ENCODE measurements around the gene CCDC51. TPM values are rescaled to one million over a fixed set of nuclear protein-coding genes. Genes with fewer than 3 reads are reported as not detected.
"Not testable (repeated sequence)": the region's sequence is repeated elsewhere in the genome, so short reads cannot be mapped to it uniquely, and the experiment has no call there.

Gene CCDC51, protein sequence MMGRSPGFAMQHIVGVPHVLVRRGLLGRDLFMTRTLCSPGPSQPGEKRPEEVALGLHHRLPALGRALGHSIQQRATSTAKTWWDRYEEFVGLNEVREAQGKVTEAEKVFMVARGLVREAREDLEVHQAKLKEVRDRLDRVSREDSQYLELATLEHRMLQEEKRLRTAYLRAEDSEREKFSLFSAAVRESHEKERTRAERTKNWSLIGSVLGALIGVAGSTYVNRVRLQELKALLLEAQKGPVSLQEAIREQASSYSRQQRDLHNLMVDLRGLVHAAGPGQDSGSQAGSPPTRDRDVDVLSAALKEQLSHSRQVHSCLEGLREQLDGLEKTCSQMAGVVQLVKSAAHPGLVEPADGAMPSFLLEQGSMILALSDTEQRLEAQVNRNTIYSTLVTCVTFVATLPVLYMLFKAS
- total RNA-seq = 10 to 100 TPM; 11.5 to 12.2 TPM

DNA sequence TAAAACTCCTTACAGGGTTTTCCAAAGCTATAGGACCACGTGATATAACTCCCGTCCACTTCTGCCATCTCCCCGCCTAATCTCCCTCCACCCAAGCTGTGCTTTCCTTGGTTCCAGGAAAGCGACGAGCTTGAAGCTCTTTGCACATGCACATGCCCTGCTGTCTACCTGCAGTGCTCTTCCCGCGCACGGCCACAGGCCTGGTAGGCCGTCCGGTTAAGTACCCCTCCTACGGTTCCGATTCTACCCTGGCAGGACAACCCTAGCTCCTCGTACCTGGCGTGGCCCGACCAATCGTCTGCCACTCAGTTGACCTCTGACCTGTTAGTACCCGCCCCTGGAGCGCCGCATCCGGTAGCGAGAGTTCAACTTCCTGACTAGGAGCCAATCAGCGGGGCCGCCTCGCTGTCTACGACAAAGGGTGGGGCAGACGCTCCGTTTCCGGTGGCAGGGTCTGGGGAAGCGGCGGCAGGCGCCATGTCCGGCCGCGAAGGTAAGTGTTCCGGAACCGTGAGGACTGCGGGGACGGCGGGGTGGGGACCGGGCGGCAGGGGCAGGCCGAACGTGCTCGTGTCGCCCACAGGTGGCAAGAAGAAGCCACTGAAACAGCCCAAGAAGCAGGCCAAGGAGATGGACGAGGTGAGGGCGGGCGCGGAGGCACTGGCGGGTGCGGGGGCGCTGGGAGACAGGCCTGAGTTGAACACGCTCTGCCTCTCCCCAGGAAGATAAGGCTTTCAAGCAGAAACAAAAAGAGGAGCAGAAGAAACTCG, at the start of gene CCDC51, which contains the start of gene TMA7:
Gene CCDC51, minus strand, starts transcription at position 300 of the 770 bp plus-strand sequence. CDS start 4,991 bp downstream, outside the sequence.
Gene TMA7, plus strand, starts transcription at position 438 of the 770 bp plus-strand sequence. Its CDS starts 40 bp downstream, at position 478.
- POLR2A ChIA-PET = interaction anchor here (0.5 to 3.4 kb wide), 26 partner anchors 10 to 358 kb away, joined by 3 to 36 read pairs (median 6); partner anchors contain the start of genes NME6, PFKFB4, PLXNB1 and SHISA5

DNA sequence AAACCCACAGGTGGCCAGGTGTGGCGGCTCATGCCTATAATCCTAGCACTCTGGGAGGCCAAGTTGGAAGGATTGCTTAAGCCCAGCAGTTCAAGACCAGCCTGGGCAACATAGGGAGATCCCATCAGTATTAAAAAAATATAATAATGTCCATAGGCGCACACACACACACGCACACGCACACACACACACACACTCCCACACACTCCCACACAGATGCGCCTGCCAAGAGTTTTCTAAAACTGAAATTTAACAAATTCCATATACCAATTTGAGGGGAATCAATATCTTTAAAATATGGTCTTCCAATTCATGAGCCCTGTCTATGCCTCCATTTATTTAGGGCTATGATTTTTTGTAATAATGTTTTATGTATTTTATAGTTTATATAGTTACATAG, 47.0 kb upstream of the CCDC51 start:
- no peaks in the 10 kb centered on the region for H3K27me3 Mint-ChIP-seq
- H3K4me1 Mint-ChIP-seq = no peaks in the 10 kb centered on the region
- no peak overlapping the region for H3K4me3 Mint-ChIP-seq
- peaks cover 6% of the 10 kb centered on the region for H3K36me3 Mint-ChIP-seq
- POLR2A ChIA-PET = no interaction called here
- DNase-seq = no peak
- H3K9me3 Mint-ChIP-seq = no peaks in the 10 kb centered on the region
- no peak overlapping the region for H3K27ac Mint-ChIP-seq
- ATAC-seq (ENCODE audit: low read depth) = no peak

More for the DNA sequence above, at the start of gene CCDC51, which contains the start of gene TMA7:
- peaks cover 10% of the 10 kb centered on the region for H3K36me3 Mint-ChIP-seq
- peak within 1 kb of the TSS; percentile 97 for H3K27ac Mint-ChIP-seq
- H3K4me3 Mint-ChIP-seq = peak within 1 kb of the TSS; percentile 99
- DNase-seq (peak; percentile 95), ATAC-seq (ENCODE audit: low read depth) (peak; percentile 92)
- no peaks in the 10 kb centered on the region for H3K27me3 Mint-ChIP-seq
- H3K4me1 Mint-ChIP-seq = peaks cover 33% of the 10 kb centered on the region
- H3K9me3 Mint-ChIP-seq = no peaks in the 10 kb centered on the region

GRCh38 chr3:48482822-48483221, 42.9 kb upstream of the CCDC51 start:
- not testable (repeated sequence) for H3K9me3 Mint-ChIP-seq; H3K27ac Mint-ChIP-seq; ATAC-seq (ENCODE audit: low read depth); H3K27me3 Mint-ChIP-seq; DNase-seq; H3K4me3 Mint-ChIP-seq
- POLR2A ChIA-PET = interaction anchor here (1.1 kb wide), 1 partner anchor 10 kb away, joined by 3 read pairs; no protein-coding TSS in a partner anchor
- Mint-ChIP-seq H3K36me3 (peaks cover 11% of the 10 kb centered on the region), H3K4me1 (peaks cover 17% of the 10 kb centered on the region)

GRCh38 chr3:48480891-48481290, 41.0 kb upstream of the CCDC51 start:
- H3K27ac Mint-ChIP-seq; H3K9me3 Mint-ChIP-seq; POLR2A ChIA-PET; DNase-seq; H3K4me3 Mint-ChIP-seq; H3K27me3 Mint-ChIP-seq; ATAC-seq (ENCODE audit: low read depth): not testable (repeated sequence)
- Mint-ChIP-seq H3K4me1 (peaks cover 23% of the 10 kb centered on the region), H3K36me3 (peaks cover 20% of the 10 kb centered on the region)

- H3K27ac Mint-ChIP-seq = peak overlapping the region; percentile 98
- ATAC-seq (ENCODE audit: low read depth) (peak; percentile 91), DNase-seq (peak; percentile 75)
- H3K36me3 Mint-ChIP-seq = peaks cover 25% of the 10 kb centered on the region
- no peaks in the 10 kb centered on the region for H3K27me3 Mint-ChIP-seq
- POLR2A ChIA-PET = interaction anchor here (0.6 to 3.1 kb wide), 7 partner anchors 9 to 33 kb away, joined by 3 to 16 read pairs (median 10); partner anchors contain the start of genes ATRIP and SHISA5
- H3K4me1 Mint-ChIP-seq = peaks cover 26% of the 10 kb centered on the region
- peak overlapping the region; percentile 85 for H3K4me3 Mint-ChIP-seq
- H3K9me3 Mint-ChIP-seq = no peaks in the 10 kb centered on the region
Observed at GRCh38 chr3:48478626-48479555, 39.0 kb upstream of the CCDC51 start.

- DNase-seq = no peak
- H3K36me3 Mint-ChIP-seq = peaks cover 25% of the 10 kb centered on the region
- no peaks in the 10 kb centered on the region for H3K9me3 Mint-ChIP-seq
- POLR2A ChIA-PET = interaction anchor here (2.1 to 3.1 kb wide), 2 partner anchors 12 to 26 kb away, joined by 11 to 16 read pairs; partner anchors contain the start of gene SHISA5
- H3K27me3 Mint-ChIP-seq = no peaks in the 10 kb centered on the region
- ATAC-seq (ENCODE audit: low read depth) = no peak
- peak overlapping the region; percentile 98 for H3K27ac Mint-ChIP-seq
- H3K4me1 Mint-ChIP-seq = peaks cover 33% of the 10 kb centered on the region
- peak overlapping the region; percentile 85 for H3K4me3 Mint-ChIP-seq
Observed at GRCh38 chr3:48477959-48478520, 38.1 kb upstream of the CCDC51 start.

- POLR2A ChIA-PET = interaction anchor here (0.5 to 3.1 kb wide), 4 partner anchors 10 to 963 kb away, joined by 3 to 16 read pairs (median 4); partner anchors contain the start of gene SHISA5
- ATAC-seq (ENCODE audit: low read depth) (no peak), DNase-seq (peak; percentile 29)
- no peaks in the 10 kb centered on the region for H3K9me3 Mint-ChIP-seq
- H3K4me1 Mint-ChIP-seq = peaks cover 37% of the 10 kb centered on the region
- no peaks in the 10 kb centered on the region for H3K27me3 Mint-ChIP-seq
- H3K27ac Mint-ChIP-seq = peak overlapping the region; percentile 54
- no peak overlapping the region for H3K4me3 Mint-ChIP-seq
- H3K36me3 Mint-ChIP-seq = peaks cover 25% of the 10 kb centered on the region
Observed at GRCh38 chr3:48476426-48477053, 36.6 kb upstream of the CCDC51 start.

DNA sequence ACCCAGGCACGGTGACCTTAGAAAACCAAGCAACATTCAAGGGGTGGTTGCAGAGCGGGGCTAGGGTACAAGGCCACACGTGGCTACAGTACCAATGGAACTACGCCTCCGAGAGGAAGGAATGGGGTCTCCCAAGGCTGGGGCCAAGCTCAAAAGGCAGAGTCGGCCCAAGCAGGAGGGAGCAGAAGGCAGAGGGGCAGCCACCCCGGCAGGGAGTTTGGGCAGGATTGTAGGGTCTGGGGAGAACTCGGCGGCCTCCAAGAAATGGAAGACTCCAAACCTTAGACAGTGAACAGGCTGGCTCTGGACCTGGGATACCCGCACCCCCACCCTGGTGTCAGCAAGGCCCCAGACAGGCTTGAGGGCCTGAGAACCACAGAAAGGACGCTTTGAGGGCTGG, 35.3 kb upstream of the CCDC51 start:
- Mint-ChIP-seq H3K4me3 (no peak overlapping the region), H3K36me3 (peaks cover 24% of the 10 kb centered on the region), H3K27me3 (no peaks in the 10 kb centered on the region), H3K9me3 (no peaks in the 10 kb centered on the region), H3K27ac (peak overlapping the region; percentile 77), H3K4me1 (peaks cover 41% of the 10 kb centered on the region)
- ATAC-seq (ENCODE audit: low read depth) = no peak
- POLR2A ChIA-PET = interaction anchor here (0.7 to 6.5 kb wide), 2 partner anchors 28 to 29 kb away, joined by 3 to 57 read pairs; partner anchors contain the start of gene ATRIP
- peak; percentile 23 for DNase-seq

DNA sequence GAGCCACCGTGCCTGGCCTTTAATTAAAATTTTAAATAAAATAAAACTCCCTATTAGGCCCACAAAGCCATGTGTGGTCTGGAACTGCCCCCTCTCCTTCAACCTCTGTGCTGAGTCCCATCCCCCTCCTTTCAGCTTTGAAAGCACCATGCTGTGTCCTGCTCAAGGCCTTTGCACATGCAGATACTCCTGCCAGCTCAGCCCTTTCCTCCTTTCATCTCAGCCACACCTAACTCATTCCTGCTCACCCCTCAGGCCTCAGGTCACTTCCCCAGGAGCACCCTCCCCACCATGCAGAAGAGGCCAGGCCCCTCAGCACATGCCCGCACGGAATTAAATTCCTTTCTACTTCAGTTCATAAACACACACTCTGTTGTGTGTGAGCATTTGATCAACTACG, 34.7 kb upstream of the CCDC51 start:
- H3K4me3 Mint-ChIP-seq = peak overlapping the region; percentile 17
- POLR2A ChIA-PET = interaction anchor here (0.7 to 6.5 kb wide), 4 partner anchors 28 to 35 kb away, joined by 3 to 57 read pairs (median 32); partner anchors contain the start of genes ATRIP, CCDC51 and TMA7

GRCh38 chr3:48474031-48474430, 34.1 kb upstream of the CCDC51 start:
- H3K4me3 Mint-ChIP-seq; H3K9me3 Mint-ChIP-seq; ATAC-seq (ENCODE audit: low read depth); H3K27me3 Mint-ChIP-seq: not testable (repeated sequence)
- Mint-ChIP-seq H3K4me1 (peaks cover 44% of the 10 kb centered on the region), H3K27ac (peak overlapping the region; percentile 99), H3K36me3 (peaks cover 28% of the 10 kb centered on the region)
- DNase-seq = peak; percentile 10
- POLR2A ChIA-PET = interaction anchor here (0.7 to 6.5 kb wide), 10 partner anchors 9 to 446 kb away, joined by 3 to 57 read pairs (median 12); partner anchors contain the start of genes ATRIP, CCDC51, PFKFB4 and SHISA5

More for the DNA sequence above, 34.7 kb upstream of the CCDC51 start:
- Mint-ChIP-seq H3K27me3 (no peaks in the 10 kb centered on the region), H3K27ac (peak overlapping the region; percentile 77), H3K36me3 (peaks cover 24% of the 10 kb centered on the region), H3K4me1 (peaks cover 42% of the 10 kb centered on the region), H3K9me3 (no peaks in the 10 kb centered on the region)
- ATAC-seq (ENCODE audit: low read depth) (no peak), DNase-seq (peak; percentile 25)

DNA sequence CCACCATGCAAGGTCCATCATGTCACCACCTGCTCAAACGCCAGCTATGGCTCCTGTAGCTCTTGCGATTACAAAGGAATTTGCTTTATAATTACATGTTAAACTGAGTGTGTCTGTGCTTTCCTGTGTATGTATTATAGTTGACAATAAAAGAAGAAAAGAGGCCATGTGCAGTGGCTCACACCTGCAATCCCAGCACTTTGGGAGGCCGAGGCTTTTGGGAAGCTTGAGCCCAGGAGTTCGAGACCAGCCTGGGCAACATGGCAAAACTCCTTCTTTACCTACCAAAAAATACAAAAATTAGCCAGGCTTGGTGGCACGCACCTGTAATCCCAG, 33.7 kb upstream of the CCDC51 start:
- DNase-seq (no peak), ATAC-seq (ENCODE audit: low read depth) (no peak)
- Mint-ChIP-seq H3K4me3 (peak overlapping the region; percentile 88), H3K4me1 (peaks cover 44% of the 10 kb centered on the region), H3K36me3 (peaks cover 29% of the 10 kb centered on the region), H3K27ac (peak overlapping the region; percentile 99), H3K9me3 (no peaks in the 10 kb centered on the region), H3K27me3 (no peaks in the 10 kb centered on the region)
- POLR2A ChIA-PET = interaction anchor here (0.7 to 6.5 kb wide), 11 partner anchors 9 to 446 kb away, joined by 3 to 57 read pairs (median 9); partner anchors contain the start of genes ATRIP, CCDC51, PFKFB4 and SHISA5

Measured in activated naive CD8-positive, alpha-beta T cell treated with anti-CD3 and anti-CD28 coated beads, Interleukin-2, amount 10 ng/mL, durations not matched to agents 7 days and 5 days (primary cell).